SU-DHL-6 (cell line): ENCODE results near the gene ZNHIT1.

ENCODE experiments used
- CTCF ChIP-seq: fragments of 200-600 bp; sonication (generic); IDR thresholded peaks from one replicate; pipeline ENCODE4 v1.5.1; 2017; ENCODE audit warnings: antibody characterized with exemption, mild to moderate bottlenecking, low read length, moderate library complexity; ENCODE audit not compliant: insufficient read depth, poor library complexity, severe bottlenecking
- EZH2phosphoT487 ChIP-seq: fragments of 200-600 bp; sonication (generic), shearing (Covaris generic); conservative IDR thresholded peaks from 2 replicates; pipeline ENCODE4 v1.6.1; 2018; ENCODE audit warnings: mild to moderate bottlenecking, antibody characterized with exemption, low read length, moderate library complexity, mixed read lengths

GRCh38 chr7:101179713-101180112, 38.3 kb upstream of the ZNHIT1 start:
- TF ChIP-seq CTCF (no peak), EZH2phosphoT487 (no peak)
